ENCODE data around the gene RERG.

- TF ChIP-seq CTCF (IDR thresholded peaks at IDR 0.05), result no peak
- TF ChIP-seq POLR2A (IDR thresholded peaks at IDR 0.05), result no peak
Measured at GRCh38 chr12:15143467-15143866, 77.8 kb downstream of the RERG start.

Measured in right lobe of liver (tissue), 4 donors.